Liver (tissue), 9 donors: ENCODE measurements around the gene DRAXIN. TPM values are rescaled to one million over a fixed set of nuclear protein-coding genes. Genes with fewer than 3 reads are reported as not detected.

Experiments used
- DNase-seq: peaks from one replicate; pipeline ENCODE4 v3.0.0-alpha.2; 2017; ENCODE audit warnings: low spot score
- H3K27ac ChIP-seq, 2 donors: one replicate each; pipeline ENCODE4 v1.7.0; 2013; ENCODE audit warnings: inconsistent platforms in 2 of 2, low read length in 2 of 2, control low read depth in 1 of 2, low read depth in 1 of 2, mild to moderate bottlenecking in 1 of 2
- H3K27me3 ChIP-seq, 4 donors: one replicate each; pipeline versions ENCODE4 v1.6.1 to v1.7.0; 2013; ENCODE audit warnings: low read length in 3 of 4, inconsistent platforms in 1 of 4, mild to moderate bottlenecking in 1 of 4, moderate library complexity in 1 of 4; ENCODE audit not compliant: control insufficient read depth in 4 of 4, insufficient read depth in 4 of 4
- H3K36me3 ChIP-seq, 4 donors: one replicate each; pipeline versions ENCODE4 v1.6.1 to v1.7.0; 2013; ENCODE audit warnings: low read length in 3 of 4, mild to moderate bottlenecking in 3 of 4, low read depth in 1 of 4, moderate library complexity in 1 of 4; ENCODE audit not compliant: control insufficient read depth in 4 of 4, insufficient read depth in 3 of 4
- H3K4me1 ChIP-seq, 4 donors: one replicate each; pipeline versions ENCODE4 v1.6.1 to v1.7.0; 2013; ENCODE audit warnings: low read length in 3 of 4, mild to moderate bottlenecking in 3 of 4, moderate library complexity in 1 of 4; ENCODE audit not compliant: control insufficient read depth in 4 of 4, insufficient read depth in 4 of 4
- H3K4me3 ChIP-seq, 3 donors: one replicate each; pipeline versions ENCODE4 v1.6.1 to v1.7.0; 2013; ENCODE audit warnings: low read length in 3 of 3, control low read depth in 1 of 3, low read depth in 1 of 3, mild to moderate bottlenecking in 1 of 3
- H3K9ac ChIP-seq, 2 donors: one replicate each; pipeline ENCODE4 v1.7.0; 2013; ENCODE audit warnings: low read length in 2 of 2, mild to moderate bottlenecking in 2 of 2, moderate library complexity in 2 of 2, control low read depth in 1 of 2, low read depth in 1 of 2
- H3K9me3 ChIP-seq, 4 donors: one replicate each; pipeline versions ENCODE4 v1.6.1 to v1.7.0; 2013; ENCODE audit warnings: low read length in 3 of 4; ENCODE audit not compliant: control insufficient read depth in 4 of 4
- EGR1 ChIP-seq, 2 donors: IDR thresholded peaks; 2 replicates each; pipeline ENCODE4 v1.6.1; 2016 to 2018; ENCODE audit warnings: antibody characterized with exemption in 2 of 2, low read depth in 2 of 2
- FOXA1 ChIP-seq: IDR thresholded peaks from 2 replicates; pipeline ENCODE4 v1.6.1; 2016; ENCODE audit warnings: antibody characterized with exemption
- FOXA2 ChIP-seq: IDR thresholded peaks from 2 replicates; pipeline ENCODE4 v1.6.1; 2016; ENCODE audit warnings: antibody characterized with exemption
- GABPA ChIP-seq, 2 donors: IDR thresholded peaks in 1 of 2; conservative IDR thresholded peaks in 1 of 2; 2 replicates each; pipeline ENCODE4 v1.6.1; 2016; ENCODE audit warnings: antibody characterized with exemption in 2 of 2, mild to moderate bottlenecking in 1 of 2, moderate library complexity in 1 of 2
- HNF4A ChIP-seq, 2 donors: conservative IDR thresholded peaks; 2 replicates each; pipeline ENCODE4 v1.6.1; 2016; ENCODE audit warnings: antibody characterized with exemption in 2 of 2, mild to moderate bottlenecking in 2 of 2
- HNF4G ChIP-seq: IDR thresholded peaks from 2 replicates; pipeline ENCODE4 v1.6.1; 2016; ENCODE audit warnings: antibody characterized with exemption
- JUND ChIP-seq, 2 donors: IDR thresholded peaks; 2 replicates each; pipeline ENCODE4 v1.6.1; 2016; ENCODE audit warnings: antibody characterized with exemption in 2 of 2
- NR2F2 ChIP-seq: IDR thresholded peaks from 2 replicates; pipeline ENCODE4 v1.6.1; 2016; ENCODE audit warnings: antibody characterized with exemption
- RAD21 ChIP-seq, 2 donors: IDR thresholded peaks; 2 replicates each; pipeline ENCODE4 v1.6.1; 2016; ENCODE audit warnings: antibody characterized with exemption in 2 of 2, mild to moderate bottlenecking in 2 of 2
- RXRA ChIP-seq, 2 donors: IDR thresholded peaks; 2 replicates each; pipeline ENCODE4 v1.6.1; 2017 to 2018; ENCODE audit warnings: antibody characterized with exemption in 2 of 2, mild to moderate bottlenecking in 1 of 2
- SP1 ChIP-seq: IDR thresholded peaks from 2 replicates; pipeline ENCODE4 v1.6.1; 2018; ENCODE audit warnings: antibody characterized with exemption, mild to moderate bottlenecking
- TAF1 ChIP-seq: conservative IDR thresholded peaks from 2 replicates; pipeline ENCODE4 v1.6.1; 2016; ENCODE audit warnings: antibody characterized with exemption, mild to moderate bottlenecking
- YY1 ChIP-seq: IDR thresholded peaks from 2 replicates; pipeline ENCODE4 v1.6.1; 2016; ENCODE audit warnings: antibody characterized with exemption, mild to moderate bottlenecking
- WGBS: extraction: QIAGEN DNeasy Blood & Tissue Kit; methylation state at CpG from one replicate; pipeline ENCODE4 v1.1.7; 2013; 5-methylcytosine and 5-hydroxymethylcytosine counted together
- polyA plus RNA-seq, 2 donors: library from polyadenylated mRNA; stranded (reverse) in 1 of 2; unstranded in 1 of 2; fragments of 200-250 nt in 1 of 2; fragments of >200 nt in 1 of 2; fragmentation: Nextera tagmentation in 1 of 2; extraction: Ambion mirVana in 1 of 2; gene quantifications; one replicate each; pipeline versions ENCODE4 v1.2.1 to v1.2.3, GENCODE V29; 2013 to 2015
- total RNA-seq, 2 donors: library from RNA; depleted of rRNA; stranded (reverse); fragments of >200 nt; gene quantifications; one replicate each; pipeline ENCODE4 v1.2.3, GENCODE V29; 2014
- TF ChIP-seq, protein P1 (sequence below): IDR thresholded peaks from 2 replicates; pipeline ENCODE4 v1.6.1; 2016; ENCODE audit warnings: antibody characterized with exemption
- TF ChIP-seq, protein P2 (sequence below): fragments of 150-350 bp; IDR thresholded peaks from 2 replicates; pipeline ENCODE4 v1.5.1; 2017; ENCODE audit warnings: improper control_type of control experiment, low read depth, low read length; ENCODE audit not compliant: missing input control
- TF ChIP-seq, protein P3 (sequence below): IDR thresholded peaks from 2 replicates; pipeline ENCODE4 v1.6.1; 2016; ENCODE audit warnings: antibody characterized with exemption
- TF ChIP-seq, protein P4 (sequence below): IDR thresholded peaks from 2 replicates; pipeline ENCODE4 v1.6.1; 2016; ENCODE audit warnings: antibody characterized with exemption
- TF ChIP-seq, protein P5 (sequence below): IDR thresholded peaks from 2 replicates; pipeline ENCODE4 v1.6.1; 2016; ENCODE audit warnings: antibody characterized with exemption, mild to moderate bottlenecking
- donor health status: healthy.
- donor health status: healthy.
- donor health status: healthy.
- donor health status: healthy.
- donor health status: healthy.

DRAXIN gene
- total and polyA plus RNA-seq, 4 donors = under 0.01 to 0.01 TPM; not detected in 2

DNA sequence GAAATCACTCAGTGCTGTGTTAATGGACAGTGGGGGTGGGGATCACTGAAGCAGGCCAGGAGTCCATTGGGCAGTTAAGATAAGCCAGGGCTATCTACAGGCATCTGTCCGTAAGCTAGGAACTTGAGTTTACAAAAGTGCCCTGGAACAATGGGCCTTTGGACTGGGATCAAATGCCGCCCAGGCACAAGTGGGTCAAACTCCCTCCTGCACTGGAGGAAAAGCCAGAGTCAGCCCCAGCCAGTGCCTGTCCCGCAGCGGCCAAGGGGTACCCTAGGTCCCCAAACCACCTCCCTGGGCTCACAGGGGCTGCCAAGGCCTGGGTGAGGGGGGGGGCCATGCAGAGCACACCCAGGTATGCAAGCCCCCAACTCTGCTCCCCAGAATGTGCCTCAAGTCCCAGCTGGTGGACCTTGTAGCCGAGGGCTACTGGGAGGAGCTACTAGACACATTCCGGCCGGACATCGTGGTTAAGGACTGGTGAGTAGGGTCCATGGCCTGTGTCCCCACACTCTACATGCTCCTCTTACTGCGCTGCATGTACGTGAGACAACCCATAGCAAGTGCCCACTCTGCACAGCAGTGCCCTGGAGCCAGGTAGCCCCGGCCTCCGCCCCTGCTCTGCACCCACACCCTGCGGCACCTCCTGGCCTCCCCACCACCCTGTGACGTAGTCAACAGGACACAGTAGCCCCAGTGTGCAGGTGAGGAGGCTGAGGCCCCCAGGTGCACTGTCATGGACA lies 19.8 kb upstream of the DRAXIN start:
- peak overlapping the region; percentile 77 to 81 for H3K27ac ChIP-seq
- no peak overlapping the region for H3K4me3 ChIP-seq
- WGBS = 64% methylated on average over 14 of the region's 14 CpGs

More for the DNA sequence above, 19.8 kb upstream of the DRAXIN start:
- Histone ChIP-seq H3K27me3 (no peaks in the 10 kb centered on the region), H3K4me1 (peaks cover 15 to 56% (median 45%) of the 10 kb centered on the region in 4 donors), H3K9ac (no peak overlapping the region), H3K36me3 (peaks cover 0 to 9% (median 6%) of the 10 kb centered on the region in 4 donors), H3K9me3 (no peaks in the 10 kb centered on the region)
- no peak for DNase-seq
- peak; percentile 86 for TF ChIP-seq YY1
- peak; percentile 92 for TF ChIP-seq FOXA1
- peak; percentile 68 for TF ChIP-seq FOXA2
- peak; percentile 98 for TF ChIP-seq SP1
- TF ChIP-seq, protein P1, sequence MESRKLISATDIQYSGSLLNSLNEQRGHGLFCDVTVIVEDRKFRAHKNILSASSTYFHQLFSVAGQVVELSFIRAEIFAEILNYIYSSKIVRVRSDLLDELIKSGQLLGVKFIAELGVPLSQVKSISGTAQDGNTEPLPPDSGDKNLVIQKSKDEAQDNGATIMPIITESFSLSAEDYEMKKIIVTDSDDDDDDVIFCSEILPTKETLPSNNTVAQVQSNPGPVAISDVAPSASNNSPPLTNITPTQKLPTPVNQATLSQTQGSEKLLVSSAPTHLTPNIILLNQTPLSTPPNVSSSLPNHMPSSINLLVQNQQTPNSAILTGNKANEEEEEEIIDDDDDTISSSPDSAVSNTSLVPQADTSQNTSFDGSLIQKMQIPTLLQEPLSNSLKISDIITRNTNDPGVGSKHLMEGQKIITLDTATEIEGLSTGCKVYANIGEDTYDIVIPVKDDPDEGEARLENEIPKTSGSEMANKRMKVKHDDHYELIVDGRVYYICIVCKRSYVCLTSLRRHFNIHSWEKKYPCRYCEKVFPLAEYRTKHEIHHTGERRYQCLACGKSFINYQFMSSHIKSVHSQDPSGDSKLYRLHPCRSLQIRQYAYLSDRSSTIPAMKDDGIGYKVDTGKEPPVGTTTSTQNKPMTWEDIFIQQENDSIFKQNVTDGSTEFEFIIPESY = peak; percentile 87
- TF ChIP-seq, protein P2, sequence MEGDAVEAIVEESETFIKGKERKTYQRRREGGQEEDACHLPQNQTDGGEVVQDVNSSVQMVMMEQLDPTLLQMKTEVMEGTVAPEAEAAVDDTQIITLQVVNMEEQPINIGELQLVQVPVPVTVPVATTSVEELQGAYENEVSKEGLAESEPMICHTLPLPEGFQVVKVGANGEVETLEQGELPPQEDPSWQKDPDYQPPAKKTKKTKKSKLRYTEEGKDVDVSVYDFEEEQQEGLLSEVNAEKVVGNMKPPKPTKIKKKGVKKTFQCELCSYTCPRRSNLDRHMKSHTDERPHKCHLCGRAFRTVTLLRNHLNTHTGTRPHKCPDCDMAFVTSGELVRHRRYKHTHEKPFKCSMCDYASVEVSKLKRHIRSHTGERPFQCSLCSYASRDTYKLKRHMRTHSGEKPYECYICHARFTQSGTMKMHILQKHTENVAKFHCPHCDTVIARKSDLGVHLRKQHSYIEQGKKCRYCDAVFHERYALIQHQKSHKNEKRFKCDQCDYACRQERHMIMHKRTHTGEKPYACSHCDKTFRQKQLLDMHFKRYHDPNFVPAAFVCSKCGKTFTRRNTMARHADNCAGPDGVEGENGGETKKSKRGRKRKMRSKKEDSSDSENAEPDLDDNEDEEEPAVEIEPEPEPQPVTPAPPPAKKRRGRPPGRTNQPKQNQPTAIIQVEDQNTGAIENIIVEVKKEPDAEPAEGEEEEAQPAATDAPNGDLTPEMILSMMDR = no peak
- TF ChIP-seq, protein P3, sequence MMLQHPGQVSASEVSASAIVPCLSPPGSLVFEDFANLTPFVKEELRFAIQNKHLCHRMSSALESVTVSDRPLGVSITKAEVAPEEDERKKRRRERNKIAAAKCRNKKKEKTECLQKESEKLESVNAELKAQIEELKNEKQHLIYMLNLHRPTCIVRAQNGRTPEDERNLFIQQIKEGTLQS = peak; percentile 31
- TF ChIP-seq HNF4A (conservative IDR thresholded peaks at IDR 0.05) = peak; percentile 100
- TF ChIP-seq GABPA (IDR thresholded peaks at IDR 0.05 in 1 of 2, conservative IDR thresholded peaks at IDR 0.05 in 1 of 2) = peak in 1 of 2 donors; percentile 39
- peak in 1 of 2 donors; percentile 77 for TF ChIP-seq EGR1 (IDR thresholded peaks at IDR 0.05; ENCODE audit: low read depth in 2 of 2)
- TF ChIP-seq, protein P4, sequence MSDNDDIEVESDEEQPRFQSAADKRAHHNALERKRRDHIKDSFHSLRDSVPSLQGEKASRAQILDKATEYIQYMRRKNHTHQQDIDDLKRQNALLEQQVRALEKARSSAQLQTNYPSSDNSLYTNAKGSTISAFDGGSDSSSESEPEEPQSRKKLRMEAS = peak; percentile 90
- TF ChIP-seq NR2F2 = peak; percentile 85
- TF ChIP-seq, protein P5, sequence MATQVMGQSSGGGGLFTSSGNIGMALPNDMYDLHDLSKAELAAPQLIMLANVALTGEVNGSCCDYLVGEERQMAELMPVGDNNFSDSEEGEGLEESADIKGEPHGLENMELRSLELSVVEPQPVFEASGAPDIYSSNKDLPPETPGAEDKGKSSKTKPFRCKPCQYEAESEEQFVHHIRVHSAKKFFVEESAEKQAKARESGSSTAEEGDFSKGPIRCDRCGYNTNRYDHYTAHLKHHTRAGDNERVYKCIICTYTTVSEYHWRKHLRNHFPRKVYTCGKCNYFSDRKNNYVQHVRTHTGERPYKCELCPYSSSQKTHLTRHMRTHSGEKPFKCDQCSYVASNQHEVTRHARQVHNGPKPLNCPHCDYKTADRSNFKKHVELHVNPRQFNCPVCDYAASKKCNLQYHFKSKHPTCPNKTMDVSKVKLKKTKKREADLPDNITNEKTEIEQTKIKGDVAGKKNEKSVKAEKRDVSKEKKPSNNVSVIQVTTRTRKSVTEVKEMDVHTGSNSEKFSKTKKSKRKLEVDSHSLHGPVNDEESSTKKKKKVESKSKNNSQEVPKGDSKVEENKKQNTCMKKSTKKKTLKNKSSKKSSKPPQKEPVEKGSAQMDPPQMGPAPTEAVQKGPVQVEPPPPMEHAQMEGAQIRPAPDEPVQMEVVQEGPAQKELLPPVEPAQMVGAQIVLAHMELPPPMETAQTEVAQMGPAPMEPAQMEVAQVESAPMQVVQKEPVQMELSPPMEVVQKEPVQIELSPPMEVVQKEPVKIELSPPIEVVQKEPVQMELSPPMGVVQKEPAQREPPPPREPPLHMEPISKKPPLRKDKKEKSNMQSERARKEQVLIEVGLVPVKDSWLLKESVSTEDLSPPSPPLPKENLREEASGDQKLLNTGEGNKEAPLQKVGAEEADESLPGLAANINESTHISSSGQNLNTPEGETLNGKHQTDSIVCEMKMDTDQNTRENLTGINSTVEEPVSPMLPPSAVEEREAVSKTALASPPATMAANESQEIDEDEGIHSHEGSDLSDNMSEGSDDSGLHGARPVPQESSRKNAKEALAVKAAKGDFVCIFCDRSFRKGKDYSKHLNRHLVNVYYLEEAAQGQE = peak; percentile 91
- TF ChIP-seq RXRA (IDR thresholded peaks at IDR 0.05) = peak; percentile 95 to 99
- TF ChIP-seq RAD21 (IDR thresholded peaks at IDR 0.05) = peak; percentile 52 to 57
- peak; percentile 75 to 93 for TF ChIP-seq JUND (IDR thresholded peaks at IDR 0.05)
- peak; percentile 99 for TF ChIP-seq HNF4G
- no peak for TF ChIP-seq TAF1
